ENCODE measurements around the gene SPRR3.

- TF ChIP-seq CTCF (IDR thresholded peaks at IDR 0.05) = no peak
- TF ChIP-seq POLR2AphosphoS5 (IDR thresholded peaks at IDR 0.05) = no peak
Observed at GRCh38 chr1:152953761-152954160, 47.8 kb upstream of the SPRR3 start.
